H1 (cell line): ENCODE results near the gene OPCML. TPM values are rescaled to one million over a fixed set of nuclear protein-coding genes. Genes with fewer than 3 reads are reported as not detected.

ENCODE experiments used
- CTCF ChIA-PET: fragments of 300-600 bp; sonication (Branson Sonifier 250); formaldehyde crosslinking; loops from one replicate; lab custom pipeline; 2021; ENCODE audit not compliant: partially characterized antibody; lab: Charles Lee
- POLR2A ChIA-PET: fragments of 300-600 bp; sonication (Branson Sonifier 250); formaldehyde crosslinking; loops from one replicate; lab custom pipeline; 2021; ENCODE audit warnings: inconsistent platforms; ENCODE audit not compliant: partially characterized antibody; lab: Charles Lee
- DNase-seq, 2 experiments: peaks; one replicate each; pipeline versions ENCODE4 v3.0.0 to v3.0.0-alpha.2; 2010 to 2022; ENCODE audit warnings: low spot score in 2 of 2, low read depth in 1 of 2, mixed read lengths in 1 of 2
- FAIRE-seq: peaks from 2 replicates; lab custom pipeline; 2011; peaks lifted over from hg19 to GRCh38; lab: Jason Lieb, UNC
- H2AFZ ChIP-seq: 2 replicates; pipeline ENCODE4 v1.8.1; 2012; ENCODE audit warnings: low read length, inconsistent platforms
- H2AK5ac ChIP-seq: 2 replicates; pipeline ENCODE4 v1.6.1; 2013; ENCODE audit warnings: low read depth, low read length
- H2BK120ac ChIP-seq: replicated peaks from 2 replicates; pipeline ENCODE3; 2013; ENCODE audit warnings: low read depth, low read length, inconsistent platforms
- H2BK12ac ChIP-seq: 2 replicates; pipeline ENCODE4 v1.6.1; 2013; ENCODE audit warnings: low read depth, low read length
- H2BK15ac ChIP-seq: 2 replicates; pipeline ENCODE4 v1.6.1; 2013; ENCODE audit warnings: low read length
- H2BK20ac ChIP-seq: 2 replicates; pipeline ENCODE4 v1.6.1; 2013; ENCODE audit warnings: low read length
- H2BK5ac ChIP-seq: 2 replicates; pipeline ENCODE4 v1.6.1; 2013; ENCODE audit warnings: low read depth, low read length
- H3K14ac ChIP-seq: 2 replicates; pipeline ENCODE4 v1.6.1; 2013; ENCODE audit warnings: inconsistent platforms; ENCODE audit not compliant: insufficient read length
- H3K18ac ChIP-seq: 2 replicates; pipeline ENCODE4 v1.6.1; 2013; ENCODE audit warnings: low read length; ENCODE audit errors: extremely low read depth
- H3K23ac ChIP-seq: 2 replicates; pipeline ENCODE4 v1.6.1; 2013; ENCODE audit warnings: inconsistent platforms; ENCODE audit not compliant: insufficient read length
- H3K23me2 ChIP-seq: 2 replicates; pipeline ENCODE4 v1.6.1; 2013; ENCODE audit warnings: low read depth, low read length
- H3K27ac ChIP-seq: 2 replicates; pipeline ENCODE4 v1.6.1; 2011; ENCODE audit warnings: low read depth, low read length, inconsistent platforms
- H3K27me3 ChIP-seq, 4 experiments: replicated peaks in 1 of 4; 1 replicate in 1 of 4; 2 replicates in 3 of 4; pipeline versions ENCODE4 v1.6.1 to v1.8.1; 2011 to 2013; ENCODE audit warnings: low read length in 3 of 4, mild to moderate bottlenecking in 3 of 4, inconsistent platforms in 2 of 4, mixed read lengths in 2 of 4, moderate library complexity in 1 of 4; ENCODE audit not compliant: control insufficient read depth in 3 of 4, insufficient read depth in 3 of 4; ENCODE audit errors: extremely low read depth in 1 of 4
- H3K36me3 ChIP-seq, 4 experiments: 2 replicates each; pipeline versions ENCODE4 v1.6.1 to v1.8.1; 2011 to 2013; ENCODE audit warnings: mild to moderate bottlenecking in 4 of 4, low read length in 3 of 4, moderate library complexity in 2 of 4, control low read depth in 1 of 4, inconsistent platforms in 1 of 4; ENCODE audit not compliant: insufficient read depth in 4 of 4, control insufficient read depth in 2 of 4
- H3K4ac ChIP-seq: replicated peaks from 2 replicates; pipeline ENCODE3; 2013; ENCODE audit warnings: low read length, low read depth, mixed read lengths, inconsistent platforms; ENCODE audit not compliant: insufficient read length
- H3K4me1 ChIP-seq, 4 experiments: replicated peaks in 1 of 4; 1 replicate in 1 of 4; 2 replicates in 3 of 4; pipeline versions ENCODE4 v1.6.1 to v1.8.1; 2011 to 2013; ENCODE audit warnings: low read length in 3 of 4, inconsistent platforms in 2 of 4, mixed read lengths in 1 of 4; ENCODE audit not compliant: insufficient read depth in 4 of 4, control insufficient read depth in 3 of 4
- H3K4me2 ChIP-seq, 2 experiments: 2 replicates each; pipeline versions ENCODE4 v1.6.1 to v1.8.1; 2011 to 2013; ENCODE audit warnings: low read depth in 2 of 2, low read length in 2 of 2, control low read depth in 1 of 2, inconsistent platforms in 1 of 2, mild to moderate bottlenecking in 1 of 2; ENCODE audit not compliant: insufficient read depth in 1 of 2
- H3K4me3 ChIP-seq, 4 experiments: fragments of 200-600, 300-600 bp in 1 of 4; sonication (generic), shearing (Covaris generic), sonication (Bioruptor Twin) in 1 of 4; 2 replicates each; pipeline versions ENCODE4 v1.5.1 to v1.8.1; 2011 to 2016; ENCODE audit warnings: low read length in 4 of 4, low read depth in 3 of 4, control low read depth in 2 of 4, inconsistent platforms in 2 of 4, mild to moderate bottlenecking in 2 of 4, mixed read lengths in 1 of 4, moderate library complexity in 1 of 4; ENCODE audit not compliant: insufficient read depth in 2 of 4; ENCODE audit errors: extremely low read depth in 1 of 4
- H3K56ac ChIP-seq: replicated peaks from 2 replicates; pipeline ENCODE3; 2013; ENCODE audit warnings: low read depth, mild to moderate bottlenecking, mixed read lengths, low read length, inconsistent platforms; ENCODE audit not compliant: insufficient read length
- H3K79me1 ChIP-seq: 2 replicates; pipeline ENCODE4 v1.6.1; 2013; ENCODE audit warnings: low read depth, low read length, control low read depth
- H3K79me2 ChIP-seq, 2 experiments: 2 replicates each; pipeline versions ENCODE4 v1.6.1 to v1.8.1; 2012 to 2013; ENCODE audit warnings: low read length in 2 of 2, mild to moderate bottlenecking in 2 of 2, inconsistent platforms in 1 of 2; ENCODE audit not compliant: insufficient read depth in 2 of 2, control insufficient read depth in 1 of 2
- H3K9ac ChIP-seq, 4 experiments: replicated peaks in 1 of 4; 1 replicate in 1 of 4; 2 replicates in 3 of 4; pipeline versions ENCODE4 v1.6.1 to v1.8.1; 2011 to 2013; ENCODE audit warnings: low read depth in 3 of 4, low read length in 3 of 4, control low read depth in 2 of 4, mild to moderate bottlenecking in 2 of 4, moderate library complexity in 2 of 4, inconsistent platforms in 1 of 4; ENCODE audit errors: extremely low read depth in 1 of 4
- H3K9me3 ChIP-seq, 2 experiments: 2 replicates each; pipeline versions ENCODE4 v1.6.1 to v1.8.1; 2012 to 2013; ENCODE audit warnings: mild to moderate bottlenecking in 2 of 2, moderate library complexity in 2 of 2, control low read depth in 1 of 2, inconsistent platforms in 1 of 2, low read depth in 1 of 2, low read length in 1 of 2, mixed read lengths in 1 of 2; ENCODE audit not compliant: insufficient read depth in 2 of 2
- H4K20me1 ChIP-seq, 2 experiments: replicated peaks in 1 of 2; 2 replicates each; pipeline versions ENCODE3 to v1.8.1; 2011 to 2013; ENCODE audit warnings: inconsistent platforms in 2 of 2, low read length in 2 of 2, mild to moderate bottlenecking in 1 of 2; ENCODE audit not compliant: insufficient read depth in 2 of 2, control insufficient read depth in 1 of 2
- H4K5ac ChIP-seq: 2 replicates; pipeline ENCODE4 v1.6.1; 2013; ENCODE audit warnings: low read length, low read depth, mixed read lengths, inconsistent platforms; ENCODE audit not compliant: insufficient read length
- H4K8ac ChIP-seq: 2 replicates; pipeline ENCODE4 v1.8.0; 2013; ENCODE audit warnings: mild to moderate bottlenecking, moderate library complexity, low read length, inconsistent platforms; ENCODE audit not compliant: insufficient read depth; ENCODE audit errors: extremely low read depth
- H4K91ac ChIP-seq: replicated peaks from 2 replicates; pipeline ENCODE3; 2013; ENCODE audit warnings: low read length, mixed read lengths, inconsistent platforms; ENCODE audit not compliant: insufficient read length
- CTBP2 ChIP-seq: IDR thresholded peaks from 2 replicates; pipeline ENCODE4 v1.7.0; 2011; ENCODE audit warnings: borderline replicate concordance, mild to moderate bottlenecking, moderate library complexity, mixed read lengths, low read length; ENCODE audit not compliant: insufficient read depth, insufficient read length
- PHF8 ChIP-seq: fragments of 200-600 bp; sonication (generic); conservative IDR thresholded peaks from 2 replicates; pipeline ENCODE4 v1.7.1; 2012; ENCODE audit warnings: low read depth, mild to moderate bottlenecking, inconsistent platforms, low read length, moderate library complexity
- SUZ12 ChIP-seq: fragments of 200-600 bp; sonication (generic); IDR thresholded peaks from 2 replicates; pipeline ENCODE4 v1.6.1; 2012; ENCODE audit warnings: mild to moderate bottlenecking, inconsistent platforms, low read length, moderate library complexity, mixed read lengths
- WGBS, 2 experiments: shearing (Covaris generic) in 1 of 2; methylation state at CpG; one replicate each; pipeline versions ENCODE4 v1.1.6 to v1.1.7; 2013 to 2015; ENCODE audit warnings: low lambda C conversion rate in 2 of 2, mixed read lengths in 2 of 2, inconsistent platforms in 1 of 2, low coverage in 1 of 2, missing lambda C conversion rate in 1 of 2; ENCODE audit not compliant: insufficient replicate concordance in 2 of 2, insufficient coverage in 1 of 2, insufficient read length in 1 of 2; ENCODE audit errors: extremely low coverage in 1 of 2, missing lambda C conversion rate in 1 of 2; 5-methylcytosine and 5-hydroxymethylcytosine counted together
- polyA plus RNA-seq, 7 experiments: library from polyadenylated mRNA; depleted of rRNA in 3 of 7; stranded (reverse) in 5 of 7; unstranded in 2 of 7; fragments of >200 nt in 5 of 7; fragments of 200-250 nt in 2 of 7; gene quantifications; 1 replicate in 5 of 7; 2 replicates in 1 of 7; 4 replicates in 1 of 7; pipeline versions ENCODE4 v1.2.1 to v1.2.3, GENCODE V29; 2011 to 2013; ENCODE audit warnings: missing spikeins in 2 of 7, mixed read lengths in 2 of 7
- total RNA-seq: library from RNA; stranded (reverse); fragmentation: NEBNext Ultra II Directional; extraction: Animal tissue kit (Norgen Biotek cat#: 25700); gene quantifications from 2 replicates; pipeline ENCODE4 v1.2.1, GENCODE V29; 2021

The OPCML gene
- total and polyA plus RNA-seq, 2 of the 8 experiments (the other 6 are each of a cell fraction or from before 2014, with no cell fraction given): 2.3 to 3.1 TPM

DNA sequence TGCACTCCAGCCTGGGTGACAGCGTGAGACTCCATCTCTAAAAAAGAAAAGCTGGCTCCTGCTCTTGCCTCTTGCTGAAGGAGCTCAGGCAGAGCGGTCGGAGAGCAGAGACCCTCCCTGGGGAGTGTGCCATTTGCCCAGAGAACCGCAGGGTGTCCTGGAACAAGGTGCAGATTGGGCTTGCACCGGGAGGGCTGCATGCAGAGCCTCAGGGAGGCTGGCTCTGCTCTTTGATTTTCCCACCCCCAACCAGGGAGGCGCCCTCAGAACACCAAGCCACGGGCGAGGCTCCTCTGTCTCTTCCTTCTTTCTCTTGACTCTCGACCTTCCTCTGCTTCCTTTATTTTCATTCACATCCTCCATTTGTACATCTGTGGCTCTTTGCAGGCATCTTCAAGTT lies 889.1 kb downstream of the OPCML start:
- no peak overlapping the region for H4K5ac ChIP-seq
- DNase-seq: no peak
- H4K91ac ChIP-seq: no peak overlapping the region
- H3K9me3 ChIP-seq: no peaks in the 10 kb centered on the region
- POLR2A ChIA-PET: no interaction called here
- no peak overlapping the region for H3K18ac ChIP-seq
- no peak overlapping the region for H2BK5ac ChIP-seq
- no peak overlapping the region for H3K4me3 ChIP-seq
- no peaks in the 10 kb centered on the region for H3K79me1 ChIP-seq
- no peak overlapping the region for H4K8ac ChIP-seq
- H3K27me3 ChIP-seq: no peaks in the 10 kb centered on the region
- H3K14ac ChIP-seq: no peak overlapping the region
- H3K36me3 ChIP-seq: no peaks in the 10 kb centered on the region
- H3K23me2 ChIP-seq: no peaks in the 10 kb centered on the region
- CTCF ChIA-PET: no interaction called here
- H3K4ac ChIP-seq: no peak overlapping the region
- H2AFZ ChIP-seq: peak overlapping the region; percentile 3; the same call in 1 of the 2 replicates
- no peak for FAIRE-seq
- no peak overlapping the region for H3K56ac ChIP-seq
- no peak overlapping the region for H3K27ac ChIP-seq
- peaks cover 2 to 9% (median 5%) of the 10 kb centered on the region in 4 experiments; a peak in 6 of 7 replicates for H3K4me1 ChIP-seq
- 83% methylated on average over 9 of the region's 9 CpGs; no CpG with 5 or more reads in 1 of the 2 experiments for WGBS, 2 experiments
- no peak overlapping the region for H3K9ac ChIP-seq
- no peak overlapping the region for H3K23ac ChIP-seq
- H2BK120ac ChIP-seq: no peak overlapping the region
- H2AK5ac ChIP-seq: no peak overlapping the region
- H4K20me1 ChIP-seq: no peaks in the 10 kb centered on the region
- H2BK15ac ChIP-seq: no peak overlapping the region
- H2BK20ac ChIP-seq: no peak overlapping the region
- TF ChIP-seq SUZ12 (no peak), PHF8 (no peak), CTBP2 (no peak)
- H3K4me2 ChIP-seq: no peak overlapping the region; a peak in 1 of 4 replicates
- H3K79me2 ChIP-seq: no peaks in the 10 kb centered on the region
- H2BK12ac ChIP-seq: no peak overlapping the region
